Type B pancreatic cell (in vitro differentiated cells): ENCODE results near the gene DHTKD1. TPM values are rescaled to one million over a fixed set of nuclear protein-coding genes. Genes with fewer than 3 reads are reported as not detected.

Experiments
- DNase-seq: peaks from one replicate; pipeline ENCODE4 v3.0.0; 2021; ENCODE audit warnings: mixed read lengths; ENCODE audit not compliant: unreplicated experiment; ENCODE audit errors: extremely low spot score
- H3K27ac Mint-ChIP-seq: 2 replicates; pipeline ENCODE4 v1.8.0; 2021; ENCODE audit warnings: mild to moderate bottlenecking, mixed read lengths
- H3K27me3 Mint-ChIP-seq: 2 replicates; pipeline ENCODE4 v1.8.0; 2021; ENCODE audit warnings: mixed read lengths
- H3K36me3 Mint-ChIP-seq: 2 replicates; pipeline ENCODE4 v1.8.0; 2021; ENCODE audit warnings: mixed read lengths
- H3K4me1 Mint-ChIP-seq: one replicate; pipeline ENCODE4 v1.8.0; 2021; ENCODE audit warnings: mixed read lengths; ENCODE audit not compliant: unreplicated experiment
- H3K4me3 Mint-ChIP-seq: 2 replicates; pipeline ENCODE4 v1.8.0; 2021; ENCODE audit warnings: mild to moderate bottlenecking, mixed read lengths
- H3K9me3 Mint-ChIP-seq: 2 replicates; pipeline ENCODE4 v1.8.0; 2021; ENCODE audit warnings: mixed read lengths
- CTCF ChIP-seq: fragments of 200-600 bp; sonication (generic); conservative IDR thresholded peaks from 2 replicates; pipeline ENCODE4 v1.5.0; 2021; ENCODE audit warnings: antibody characterized with exemption, mild to moderate bottlenecking
- total RNA-seq: library from RNA; stranded (reverse); gene quantifications from 2 replicates; pipeline ENCODE4 v1.2.1, GENCODE V29; 2021; ENCODE audit warnings: low replicate concordance

DHTKD1 gene
- total RNA-seq, 1 donor from 2014 or later: 44.8 TPM

- DNase-seq: peak; percentile 99
- H3K27me3 Mint-ChIP-seq: no peaks in the 10 kb centered on the region
- H3K4me3 Mint-ChIP-seq: peak within 1 kb of the TSS; percentile 95
- peaks cover 9% of the 10 kb centered on the region for H3K36me3 Mint-ChIP-seq
- peaks cover 5% of the 10 kb centered on the region for H3K9me3 Mint-ChIP-seq
- peaks cover 6% of the 10 kb centered on the region for H3K4me1 Mint-ChIP-seq
- no peak for TF ChIP-seq CTCF
- H3K27ac Mint-ChIP-seq: peak within 1 kb of the TSS; percentile 86
Observed at GRCh38 chr10:12129222-12130111, 60.7 kb downstream of the DHTKD1 start, which contains the start of gene SEC61A2. Gene SEC61A2 (plus strand): TSS chr10:12129677. CDS start chr10:12129788, 111 bp downstream.

- Mint-ChIP-seq H3K27ac (peak overlapping the region; percentile 86), H3K27me3 (no peaks in the 10 kb centered on the region), H3K9me3 (peaks cover 5% of the 10 kb centered on the region), H3K4me1 (peaks cover 6% of the 10 kb centered on the region), H3K36me3 (peaks cover 9% of the 10 kb centered on the region), H3K4me3 (peak overlapping the region; percentile 95)
- DNase-seq: no peak
- peak; percentile 76 for TF ChIP-seq CTCF
Observed at GRCh38 chr10:12130237-12130872, 61.6 kb downstream of the DHTKD1 start.

- Mint-ChIP-seq H3K27me3 (no peaks in the 10 kb centered on the region), H3K36me3 (peaks cover 7% of the 10 kb centered on the region), H3K9me3 (no peaks in the 10 kb centered on the region), H3K27ac (no peak overlapping the region), H3K4me3 (no peak overlapping the region), H3K4me1 (no peaks in the 10 kb centered on the region)
- no peak for TF ChIP-seq CTCF
- DNase-seq: no peak
Observed at GRCh38 chr10:12135631-12136030, 66.9 kb downstream of the DHTKD1 start.

GRCh38 chr10:12140038-12140437 lies 71.3 kb downstream of the DHTKD1 start:
- no peak overlapping the region for H3K4me3 Mint-ChIP-seq
- peaks cover 14% of the 10 kb centered on the region for H3K36me3 Mint-ChIP-seq
- no peaks in the 10 kb centered on the region for H3K9me3 Mint-ChIP-seq
- H3K4me1 Mint-ChIP-seq: no peaks in the 10 kb centered on the region
- no peak for TF ChIP-seq CTCF
- DNase-seq: no peak
- H3K27ac Mint-ChIP-seq: no peak overlapping the region
- no peaks in the 10 kb centered on the region for H3K27me3 Mint-ChIP-seq

GRCh38 chr10:12144538-12144937 lies 75.8 kb downstream of the DHTKD1 start:
- TF ChIP-seq CTCF: no peak
- H3K4me1 Mint-ChIP-seq: no peaks in the 10 kb centered on the region
- H3K4me3 Mint-ChIP-seq: no peak overlapping the region
- no peak overlapping the region for H3K27ac Mint-ChIP-seq
- H3K36me3 Mint-ChIP-seq: peaks cover 20% of the 10 kb centered on the region
- no peak for DNase-seq
- H3K27me3 Mint-ChIP-seq: no peaks in the 10 kb centered on the region
- no peaks in the 10 kb centered on the region for H3K9me3 Mint-ChIP-seq
